ENCODE results near the gene NDUFA3.

The NDUFA3 gene

DNA sequence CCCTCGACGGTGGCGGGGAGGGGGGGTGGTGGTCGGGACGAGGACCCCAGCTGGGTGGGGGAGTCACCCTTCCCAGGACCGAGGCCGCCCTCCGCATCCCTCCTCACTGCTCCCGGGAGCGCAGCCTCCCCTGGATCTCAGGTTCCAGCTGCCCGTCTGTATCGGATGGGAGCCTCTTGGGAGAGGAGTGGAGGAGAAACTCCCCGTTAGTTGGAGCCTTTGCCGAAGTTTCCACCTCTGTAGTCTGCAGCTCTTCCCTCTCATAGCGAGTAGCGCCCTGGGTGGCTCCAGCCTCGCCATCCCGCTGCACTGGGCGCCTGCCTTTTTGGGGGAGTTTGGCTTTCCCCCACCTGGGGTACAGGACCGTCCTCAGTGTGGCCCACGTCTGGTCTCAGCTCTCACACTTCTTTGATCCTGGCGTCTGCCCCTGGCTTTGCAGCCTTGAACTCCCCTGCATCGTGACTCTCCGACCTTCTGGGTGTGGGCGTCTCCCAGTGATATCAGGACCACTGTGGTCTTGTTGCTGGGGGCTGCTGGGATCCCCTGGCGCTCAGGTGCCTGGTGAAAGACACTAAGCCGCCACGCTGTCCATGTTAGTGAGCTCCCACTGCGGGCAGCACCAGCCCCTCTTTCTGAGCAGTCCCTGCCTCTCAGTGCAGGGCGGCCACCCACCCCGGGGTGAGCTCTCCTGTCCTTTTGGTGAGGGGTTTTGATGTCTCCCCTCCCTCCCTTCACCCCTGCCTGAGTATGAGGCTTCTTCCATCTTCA, 36.0 kb downstream of the NDUFA3 start:
- no peak for DNase-seq (ENCODE audit: low spot score)

DNA sequence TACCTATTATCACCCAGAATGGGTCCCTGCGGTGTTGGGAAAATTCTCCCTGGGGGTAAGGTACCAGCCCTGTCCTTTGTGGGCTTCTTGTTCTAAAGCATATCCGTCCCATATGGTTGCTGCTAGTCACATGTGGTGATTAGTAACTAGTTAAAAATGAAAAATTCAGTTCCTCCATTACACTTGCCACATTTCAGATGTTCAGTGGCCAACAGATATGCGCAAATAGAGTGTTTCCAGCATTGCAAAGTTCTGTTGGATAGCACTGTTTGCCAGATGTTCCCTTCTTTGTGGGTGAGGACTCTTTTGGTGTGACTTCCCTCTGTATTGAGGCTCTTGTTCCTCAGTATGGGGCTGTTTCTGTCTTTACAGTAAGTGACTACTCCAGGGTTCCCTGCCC, 38.7 kb downstream of the NDUFA3 start:
- no peak for DNase-seq (ENCODE audit: low spot score)

- DNase-seq (ENCODE audit: low spot score): no peak
Measured at GRCh38 chr19:54142166-54142780, 39.6 kb downstream of the NDUFA3 start.

DNA sequence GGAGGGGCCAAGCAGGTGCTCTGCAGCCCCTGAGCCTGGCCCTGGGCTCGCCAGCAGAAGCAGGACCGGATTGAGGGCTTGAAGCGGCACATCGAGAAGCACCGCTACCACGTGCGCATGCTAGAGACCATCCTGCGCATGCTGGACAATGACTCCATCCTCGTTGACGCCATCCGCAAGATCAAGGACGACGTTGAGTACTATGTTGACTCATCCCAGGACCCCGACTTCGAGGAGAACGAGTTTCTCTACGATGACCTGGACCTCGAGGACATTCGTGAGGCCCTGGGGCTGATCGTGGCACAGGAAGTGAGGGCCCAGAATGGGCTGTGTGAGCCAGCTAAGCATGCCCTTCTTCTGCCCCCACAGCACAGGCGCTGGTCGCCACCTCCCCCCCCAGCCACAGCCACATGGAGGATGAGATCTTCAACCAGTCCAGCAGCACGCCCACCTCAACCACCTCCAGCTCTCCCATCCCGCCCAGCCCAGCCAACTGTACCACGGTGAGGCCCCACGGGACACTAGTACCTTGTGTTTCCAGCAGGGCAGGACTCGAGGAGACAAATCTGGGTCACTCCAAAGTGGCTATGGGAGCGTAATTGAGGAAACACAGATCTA, 43.0 kb downstream of the NDUFA3 start:
- no peak for DNase-seq (ENCODE audit: low spot score)

- no peak for DNase-seq (ENCODE audit: low spot score)
Measured at GRCh38 chr19:54147676-54148075, 45.0 kb downstream of the NDUFA3 start.

DNA sequence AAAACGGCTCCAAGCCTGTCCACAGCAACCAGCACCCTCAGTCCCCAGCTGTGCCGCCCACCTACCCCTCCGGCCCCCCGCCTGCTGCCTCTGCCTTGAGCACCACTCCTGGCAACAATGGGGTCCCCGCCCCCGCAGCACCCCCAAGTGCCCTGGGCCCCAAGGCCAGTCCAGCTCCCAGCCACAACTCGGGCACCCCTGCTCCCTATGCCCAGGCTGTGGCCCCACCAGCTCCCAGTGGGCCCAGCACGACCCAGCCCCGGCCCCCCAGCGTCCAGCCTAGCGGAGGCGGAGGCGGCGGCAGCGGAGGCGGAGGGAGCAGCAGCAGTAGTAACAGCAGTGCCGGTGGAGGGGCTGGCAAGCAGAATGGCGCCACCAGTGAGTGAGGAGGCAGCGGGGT, 45.5 kb downstream of the NDUFA3 start:
- no peak for DNase-seq (ENCODE audit: low spot score)

GRCh38 chr19:54149021-54149812, 46.6 kb downstream of the NDUFA3 start:
- DNase-seq (ENCODE audit: low spot score): no peak

GRCh38 chr19:54151362-54152035, 48.8 kb downstream of the NDUFA3 start:
- no peak for DNase-seq (ENCODE audit: low spot score)

DNA sequence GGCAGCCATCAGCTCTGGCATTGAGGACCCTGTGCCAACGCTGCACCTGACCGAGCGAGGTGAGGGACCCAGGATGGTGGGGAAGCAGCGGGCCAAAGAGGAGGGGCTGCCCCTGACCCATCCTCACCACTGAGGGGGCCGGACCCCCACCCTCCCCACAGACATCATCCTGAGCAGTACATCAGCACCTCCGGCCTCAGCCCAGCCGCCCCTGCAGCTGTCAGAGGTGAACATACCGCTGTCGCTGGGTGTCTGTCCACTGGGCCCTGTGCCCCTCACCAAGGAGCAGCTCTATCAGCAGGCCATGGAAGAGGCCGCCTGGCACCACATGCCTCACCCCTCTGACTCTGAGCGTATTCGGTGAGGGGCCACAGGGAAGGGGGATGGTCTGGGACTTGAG, 49.6 kb downstream of the NDUFA3 start:
- no peak for DNase-seq (ENCODE audit: low spot score)

DNA sequence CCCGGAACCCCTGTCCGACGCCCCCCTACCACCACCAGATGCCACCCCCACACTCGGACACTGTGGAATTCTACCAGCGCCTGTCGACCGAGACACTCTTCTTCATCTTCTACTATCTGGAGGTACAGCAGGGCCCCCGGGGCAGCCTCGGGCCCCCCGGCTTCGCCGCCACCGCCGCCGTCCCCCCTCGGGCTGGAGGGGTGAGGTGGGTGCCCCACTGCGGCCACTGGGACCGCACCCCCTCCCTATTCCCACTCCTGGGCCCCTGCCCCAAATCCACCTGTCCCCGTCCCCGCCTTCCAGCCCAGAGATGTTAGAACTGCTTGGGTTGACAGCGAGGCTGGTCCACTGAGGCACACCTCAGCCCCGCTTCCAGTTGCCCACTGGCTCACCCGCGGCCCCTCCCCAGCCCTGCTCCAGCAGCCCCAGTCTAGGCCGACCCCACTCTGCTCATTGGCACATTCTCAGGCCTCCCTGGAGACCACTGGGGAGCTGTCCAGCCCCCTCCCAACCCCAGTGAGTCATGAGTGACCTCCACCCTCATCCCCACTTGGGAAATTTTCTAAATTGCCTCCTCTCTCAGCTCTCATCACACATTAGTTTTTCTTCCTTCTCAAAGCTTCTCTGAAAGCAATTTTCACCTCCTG, 50.3 kb downstream of the NDUFA3 start:
- no peak for DNase-seq (ENCODE audit: low spot score)

DNA sequence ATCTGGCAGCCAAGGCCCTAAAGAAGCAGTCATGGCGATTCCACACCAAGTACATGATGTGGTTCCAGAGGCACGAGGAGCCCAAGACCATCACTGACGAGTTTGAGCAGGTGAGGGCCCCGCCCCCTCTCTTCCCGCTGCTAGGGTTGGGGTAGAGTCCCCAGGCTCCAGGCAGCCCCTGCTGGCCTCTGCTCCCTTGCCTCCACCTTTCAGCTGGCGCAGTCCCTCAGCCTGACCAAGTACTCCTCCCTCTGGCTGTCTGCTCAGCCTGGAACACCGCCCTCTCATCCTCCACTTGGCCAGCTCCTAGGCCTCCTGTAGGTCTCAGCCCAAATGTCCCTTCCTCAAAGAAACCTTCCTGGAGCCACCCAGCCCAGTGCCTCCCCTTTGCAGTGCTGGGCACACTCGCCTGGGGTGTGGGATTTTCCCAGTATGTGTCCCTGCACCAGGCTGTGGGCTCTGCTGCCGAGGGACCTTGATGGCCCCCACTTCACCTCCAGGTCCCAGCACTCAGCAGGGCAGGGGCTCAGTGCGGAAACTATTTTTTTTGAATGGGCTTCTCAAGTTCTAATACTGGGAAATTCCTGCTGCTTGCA, 51.2 kb downstream of the NDUFA3 start:
- no peak for DNase-seq (ENCODE audit: low spot score)

DNA sequence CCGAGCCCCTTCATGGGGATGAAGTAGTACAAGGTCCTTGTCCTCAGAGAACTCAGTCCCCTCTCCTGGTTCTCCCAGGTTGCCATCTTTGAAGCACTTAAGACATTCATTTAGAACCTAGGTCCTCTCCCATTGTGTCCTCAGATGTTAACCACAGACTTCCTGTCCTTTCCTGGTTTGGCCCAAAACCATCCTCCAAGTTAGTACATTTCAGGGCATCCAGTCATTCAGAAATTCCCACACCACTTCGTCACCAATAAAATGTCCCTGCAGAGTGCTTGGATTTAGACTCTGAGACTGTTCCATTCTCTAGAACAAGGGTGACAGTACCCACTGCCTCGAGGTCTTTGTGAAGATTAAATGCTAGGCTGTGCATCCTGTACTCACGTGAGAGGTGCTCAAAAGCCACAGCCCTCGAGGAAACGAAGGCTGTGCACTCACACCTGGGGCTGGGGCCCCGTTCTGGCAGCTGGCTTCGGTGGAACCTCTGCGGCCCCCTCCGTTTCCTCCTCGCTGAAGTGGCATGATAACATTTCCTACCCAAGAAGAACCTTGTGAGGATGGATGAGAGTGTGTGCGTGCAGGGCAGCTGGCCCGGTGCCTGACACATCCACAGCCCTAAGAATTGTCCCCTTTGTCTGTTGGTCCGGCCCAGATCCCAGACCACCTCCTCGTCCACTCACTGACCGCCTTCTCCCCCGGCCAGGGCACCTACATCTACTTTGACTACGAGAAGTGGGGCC, 52.1 kb downstream of the NDUFA3 start:
- DNase-seq (ENCODE audit: low spot score): no peak

DNA sequence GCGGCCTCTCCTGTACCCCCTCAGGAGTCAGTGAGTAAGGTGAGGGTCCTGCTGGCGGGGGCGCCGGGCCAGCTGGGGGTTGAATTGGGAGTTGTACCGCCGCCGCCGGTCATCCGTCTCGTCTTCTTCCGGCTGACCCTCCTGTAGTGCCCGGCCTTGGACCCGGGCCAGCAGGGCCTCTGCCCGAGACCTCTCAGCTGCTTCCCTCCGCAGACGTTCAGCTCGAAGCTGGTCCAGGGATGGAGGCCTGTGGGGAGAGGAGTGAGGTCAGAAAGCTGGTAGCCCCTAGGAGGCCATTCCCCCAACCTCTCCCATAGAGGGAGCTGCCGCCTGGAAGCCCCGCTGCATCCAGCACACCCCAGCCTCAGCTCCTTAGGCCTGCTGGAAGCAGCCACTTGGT, 53.0 kb downstream of the NDUFA3 start:
- DNase-seq (ENCODE audit: low spot score): no peak

- no peak for DNase-seq (ENCODE audit: low spot score)
Measured at GRCh38 chr19:54156490-54156889, 53.8 kb downstream of the NDUFA3 start.

DNA sequence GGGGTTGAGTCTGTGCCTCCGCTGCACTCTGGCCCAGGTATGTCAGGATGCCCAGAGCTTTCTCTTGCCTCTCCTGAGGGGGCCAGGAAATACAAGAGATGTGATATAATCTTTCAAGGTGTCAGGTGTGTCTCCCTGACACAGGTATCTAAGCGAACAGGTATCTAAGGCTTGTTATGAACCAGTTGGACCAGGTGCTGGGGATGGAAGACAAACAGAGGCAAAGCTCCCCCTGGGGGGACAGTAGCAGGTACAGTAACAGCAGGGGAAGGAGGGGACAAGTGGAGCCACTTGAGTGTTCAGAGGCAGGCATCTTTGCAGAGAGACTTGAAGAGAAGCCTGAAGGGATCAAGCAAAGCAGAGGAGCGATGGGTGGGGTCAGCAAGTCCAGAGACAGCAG, 54.3 kb downstream of the NDUFA3 start:
- DNase-seq (ENCODE audit: low spot score): no peak

Data from RKO (cell line).